ENCODE results near the gene IL10. TPM values are rescaled to one million over a fixed set of nuclear protein-coding genes. Genes with fewer than 3 reads are reported as not detected.
A peak's percentile ranks its signal among the peaks of the same experiment; 100 is the strongest.

Gene IL10
- total RNA-seq, 6 donors from 2014 or later, result 0.55 to 5.2 (median 3.3) TPM

DNA sequence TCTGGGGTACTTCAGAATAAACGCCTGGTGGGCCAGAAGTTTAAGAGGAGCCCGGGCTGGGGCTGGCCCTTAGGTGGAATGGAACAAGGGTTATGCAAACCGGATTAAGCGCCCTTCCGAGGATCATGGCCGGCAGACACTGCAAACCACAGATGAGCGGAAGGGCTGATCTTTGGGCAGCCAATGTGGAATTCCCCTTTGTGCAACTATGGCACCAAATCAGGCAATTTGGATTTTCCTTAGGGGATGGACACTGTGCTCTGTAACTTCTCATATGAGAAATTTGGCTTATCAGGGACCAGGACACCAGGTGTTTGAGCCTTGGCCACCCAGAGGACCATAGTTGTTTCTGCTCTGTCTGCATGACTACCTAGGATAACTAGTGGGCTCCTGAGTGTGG, 5.7 kb upstream of the IL10 start:
- no peak for ATAC-seq (ENCODE audit: low FRiP score in 2 of 2)
- TF ChIP-seq POLR2A (IDR thresholded peaks at IDR 0.05), result no peak
- no peak for TF ChIP-seq POLR2AphosphoS5 (IDR thresholded peaks at IDR 0.05)
- no peak for TF ChIP-seq EP300 (IDR thresholded peaks at IDR 0.05)
- TF ChIP-seq, protein P1, sequence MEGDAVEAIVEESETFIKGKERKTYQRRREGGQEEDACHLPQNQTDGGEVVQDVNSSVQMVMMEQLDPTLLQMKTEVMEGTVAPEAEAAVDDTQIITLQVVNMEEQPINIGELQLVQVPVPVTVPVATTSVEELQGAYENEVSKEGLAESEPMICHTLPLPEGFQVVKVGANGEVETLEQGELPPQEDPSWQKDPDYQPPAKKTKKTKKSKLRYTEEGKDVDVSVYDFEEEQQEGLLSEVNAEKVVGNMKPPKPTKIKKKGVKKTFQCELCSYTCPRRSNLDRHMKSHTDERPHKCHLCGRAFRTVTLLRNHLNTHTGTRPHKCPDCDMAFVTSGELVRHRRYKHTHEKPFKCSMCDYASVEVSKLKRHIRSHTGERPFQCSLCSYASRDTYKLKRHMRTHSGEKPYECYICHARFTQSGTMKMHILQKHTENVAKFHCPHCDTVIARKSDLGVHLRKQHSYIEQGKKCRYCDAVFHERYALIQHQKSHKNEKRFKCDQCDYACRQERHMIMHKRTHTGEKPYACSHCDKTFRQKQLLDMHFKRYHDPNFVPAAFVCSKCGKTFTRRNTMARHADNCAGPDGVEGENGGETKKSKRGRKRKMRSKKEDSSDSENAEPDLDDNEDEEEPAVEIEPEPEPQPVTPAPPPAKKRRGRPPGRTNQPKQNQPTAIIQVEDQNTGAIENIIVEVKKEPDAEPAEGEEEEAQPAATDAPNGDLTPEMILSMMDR (IDR thresholded peaks at IDR 0.05), result no peak
- WGBS, 2 donors, result 78 to 91% methylated on average over 5 to 7 of the region's 7 CpGs

DNA sequence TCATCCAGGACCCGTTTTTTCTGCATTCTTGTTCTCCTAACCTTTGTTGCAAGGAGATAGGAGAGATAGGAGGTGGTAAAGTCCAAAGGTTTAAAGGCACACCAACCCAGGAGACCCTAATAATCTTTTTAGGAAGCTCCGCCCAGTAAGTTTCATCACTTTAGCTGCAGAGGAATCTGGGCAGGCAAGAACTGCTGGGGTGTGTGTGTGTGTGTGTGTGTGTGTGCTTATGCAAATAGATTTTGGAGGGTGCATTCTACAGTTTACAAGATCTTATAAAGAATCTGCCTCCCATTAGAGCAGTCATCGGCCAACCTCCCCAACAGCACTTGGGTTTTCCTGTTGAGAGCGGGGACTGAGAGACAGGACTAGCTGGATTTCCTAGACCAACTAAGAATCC, 3.9 kb upstream of the IL10 start:
- H3K36me3 ChIP-seq, result no peaks in the 10 kb centered on the region
- no peak overlapping the region for H3K4me3 ChIP-seq
- H3K27ac ChIP-seq, result no peak overlapping the region
- TF ChIP-seq POLR2A (IDR thresholded peaks at IDR 0.05) (no peak), POLR2AphosphoS5 (IDR thresholded peaks at IDR 0.05) (no peak), EP300 (IDR thresholded peaks at IDR 0.05) (no peak)
- TF ChIP-seq, protein P1 (IDR thresholded peaks at IDR 0.05), result no peak
- no peaks in the 10 kb centered on the region for H3K9me3 ChIP-seq
- 46 to 63% methylated on average over 4 of the region's 4 CpGs for WGBS, 2 donors
- H3K27me3 ChIP-seq, result no peaks in the 10 kb centered on the region
- ATAC-seq (ENCODE audit: low FRiP score in 2 of 2), result peak in 1 of 2 donors; percentile 65
- H3K4me1 ChIP-seq, result peaks cover 0 to 10% (median 4%) of the 10 kb centered on the region in 4 donors
- no peak for DNase-seq

More for the DNA sequence above, 5.7 kb upstream of the IL10 start:
- H3K4me3 ChIP-seq, result no peak overlapping the region
- peaks cover 0 to 4% (median 0%) of the 10 kb centered on the region in 4 donors for H3K4me1 ChIP-seq
- DNase-seq, result no peak
- no peaks in the 10 kb centered on the region for H3K27me3 ChIP-seq
- no peaks in the 10 kb centered on the region for H3K36me3 ChIP-seq
- no peak overlapping the region for H3K27ac ChIP-seq
- no peaks in the 10 kb centered on the region for H3K9me3 ChIP-seq

DNA sequence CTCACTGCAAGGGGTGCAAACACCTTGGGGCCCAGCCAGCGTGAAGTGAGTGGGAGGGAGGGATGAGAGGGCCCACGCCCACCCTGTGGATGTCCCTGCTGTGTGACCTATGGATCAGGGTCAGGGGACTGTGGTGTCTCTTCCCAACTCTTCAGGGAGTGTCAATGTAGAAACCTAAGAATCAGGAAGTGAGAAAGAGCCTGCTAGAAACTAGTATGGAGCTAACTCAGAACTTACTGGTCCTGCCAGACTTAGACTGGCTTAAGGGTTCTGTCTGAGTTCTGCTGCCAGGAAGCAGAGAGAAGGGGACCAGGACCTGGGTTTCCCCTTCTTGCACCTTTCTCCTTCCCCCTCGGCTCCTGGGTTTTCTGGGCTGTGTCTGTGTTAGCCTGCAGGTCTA, 1.8 kb upstream of the IL10 start:
- H3K36me3 ChIP-seq, result no peaks in the 10 kb centered on the region
- H3K9me3 ChIP-seq, result no peaks in the 10 kb centered on the region
- H3K27ac ChIP-seq, result peak overlapping the region in 1 of 4 donors; percentile 46
- no peak overlapping the region for H3K4me3 ChIP-seq
- H3K4me1 ChIP-seq, result peaks cover 0 to 15% (median 5%) of the 10 kb centered on the region in 4 donors
- 60 to 68% methylated on average over 2 to 3 of the region's 3 CpGs for WGBS, 2 donors
- ATAC-seq (ENCODE audit: low FRiP score in 2 of 2) (peak in 1 of 2 donors; percentile 25), DNase-seq (no peak)
- no peaks in the 10 kb centered on the region for H3K27me3 ChIP-seq
- no peak for TF ChIP-seq POLR2AphosphoS5 (IDR thresholded peaks at IDR 0.05)
- TF ChIP-seq POLR2A (IDR thresholded peaks at IDR 0.05), result no peak
- no peak for TF ChIP-seq EP300 (IDR thresholded peaks at IDR 0.05)
- TF ChIP-seq, protein P1 (IDR thresholded peaks at IDR 0.05), result no peak

DNA sequence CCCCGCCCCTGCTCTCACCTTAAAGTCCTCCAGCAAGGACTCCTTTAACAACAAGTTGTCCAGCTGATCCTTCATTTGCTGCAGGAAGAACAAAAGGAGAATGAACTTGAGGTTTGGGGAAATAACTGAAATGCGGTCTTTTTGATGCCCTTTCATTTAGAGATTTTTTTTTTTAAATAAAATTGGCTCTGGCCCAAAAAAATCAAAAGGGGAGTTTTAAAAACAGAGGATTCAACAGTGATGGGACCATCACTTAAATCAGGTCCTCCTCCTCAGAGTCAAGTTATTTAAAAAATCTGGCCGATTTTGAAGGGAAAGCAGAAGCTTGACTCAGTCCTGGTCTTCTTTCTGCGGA, 979 bp downstream of the IL10 start:
- Histone ChIP-seq H3K9me3 (no peaks in the 10 kb centered on the region), H3K27ac (peak overlapping the region in 2 of 4 donors; percentile 66 to 78), H3K36me3 (no peaks in the 10 kb centered on the region), H3K4me1 (peaks cover 0 to 29% (median 13%) of the 10 kb centered on the region in 4 donors), H3K4me3 (peak overlapping the region in 1 of 4 donors; percentile 31), H3K27me3 (no peaks in the 10 kb centered on the region)
- DNase-seq (no peak), ATAC-seq (ENCODE audit: low FRiP score in 2 of 2) (no peak)
- WGBS, 2 donors, result 65 to 67% methylated on average over 4 of the region's 4 CpGs
- TF ChIP-seq POLR2AphosphoS5 (IDR thresholded peaks at IDR 0.05) (no peak), POLR2A (IDR thresholded peaks at IDR 0.05) (peak in 1 of 4 donors; percentile 2)

DNA sequence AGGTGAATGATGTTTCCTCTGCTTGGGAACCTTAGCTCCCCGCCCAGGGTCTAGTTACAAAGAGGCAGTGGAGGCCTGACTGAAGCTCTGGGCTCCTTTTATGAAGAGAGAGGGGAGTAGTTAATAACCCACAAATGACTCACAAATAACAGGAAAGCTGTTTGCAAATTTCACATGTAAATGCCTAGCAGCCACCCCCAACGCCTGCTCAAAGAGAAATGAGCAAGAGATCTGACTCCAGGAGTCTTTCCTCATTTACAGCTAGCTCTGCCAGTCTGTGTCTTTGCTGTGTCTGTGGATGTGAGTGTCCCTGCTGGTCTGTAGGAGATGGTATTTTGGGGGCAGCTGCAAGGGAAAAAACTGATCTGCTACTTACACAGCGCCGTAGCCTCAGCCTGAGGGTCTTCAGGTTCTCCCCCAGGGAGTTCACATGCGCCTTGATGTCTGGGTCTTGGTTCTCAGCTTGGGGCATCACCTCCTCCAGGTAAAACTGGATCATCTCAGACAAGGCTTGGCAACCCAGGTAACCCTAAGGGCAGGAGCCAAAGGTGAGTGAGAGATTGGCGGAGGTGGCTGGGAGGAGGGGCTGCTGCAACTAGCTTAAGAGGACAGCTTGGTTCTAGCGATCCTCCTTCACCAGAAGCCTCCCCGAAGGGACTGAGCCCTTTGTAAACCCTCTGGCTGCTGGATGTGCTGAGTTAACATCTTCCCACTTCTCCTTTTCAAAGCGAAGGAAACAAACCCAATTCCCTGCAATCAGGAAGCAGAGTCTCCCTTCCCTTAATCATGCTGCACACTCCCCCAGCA, 1.6 kb downstream of the IL10 start, which contains the start of gene IL19:
Gene IL19 (plus strand): TSS at position 243 of the 807 bp plus-strand sequence. CDS start 65,890 bp downstream, outside the sequence.
- H3K27me3 ChIP-seq, result no peaks in the 10 kb centered on the region
- peak in 1 of 2 donors; percentile 72 for ATAC-seq (ENCODE audit: low FRiP score in 2 of 2)
- no peaks in the 10 kb centered on the region for H3K9me3 ChIP-seq
- TF ChIP-seq POLR2AphosphoS5 (IDR thresholded peaks at IDR 0.05) (peak; percentile 8 to 29), EP300 (IDR thresholded peaks at IDR 0.05) (no peak), POLR2A (IDR thresholded peaks at IDR 0.05) (peak in 1 of 4 donors; percentile 69)
- peaks cover 0 to 34% (median 19%) of the 10 kb centered on the region in 4 donors for H3K4me1 ChIP-seq
- H3K36me3 ChIP-seq, result no peaks in the 10 kb centered on the region
- H3K4me3 ChIP-seq, result peak within 1 kb of the TSS in 2 of 4 donors; percentile 7 to 31
- peak in 1 of 2 donors; percentile 35 for DNase-seq
- H3K27ac ChIP-seq, result peak within 1 kb of the TSS in 3 of 4 donors; percentile 45 to 78 (median 66)
- WGBS, 2 donors, result 64 to 67% methylated on average over 6 to 9 of the region's 9 CpGs

Measured in upper lobe of left lung (tissue), 6 donors.